NCI-H1048 (cell line): Measurements from ENCODE around the gene PRSS38.

ENCODE experiments used
- DNase-seq: peaks from one replicate; lab custom pipeline; 2025; lab: John Stamatoyannopoulos, UW

The PRSS38 gene

DNA sequence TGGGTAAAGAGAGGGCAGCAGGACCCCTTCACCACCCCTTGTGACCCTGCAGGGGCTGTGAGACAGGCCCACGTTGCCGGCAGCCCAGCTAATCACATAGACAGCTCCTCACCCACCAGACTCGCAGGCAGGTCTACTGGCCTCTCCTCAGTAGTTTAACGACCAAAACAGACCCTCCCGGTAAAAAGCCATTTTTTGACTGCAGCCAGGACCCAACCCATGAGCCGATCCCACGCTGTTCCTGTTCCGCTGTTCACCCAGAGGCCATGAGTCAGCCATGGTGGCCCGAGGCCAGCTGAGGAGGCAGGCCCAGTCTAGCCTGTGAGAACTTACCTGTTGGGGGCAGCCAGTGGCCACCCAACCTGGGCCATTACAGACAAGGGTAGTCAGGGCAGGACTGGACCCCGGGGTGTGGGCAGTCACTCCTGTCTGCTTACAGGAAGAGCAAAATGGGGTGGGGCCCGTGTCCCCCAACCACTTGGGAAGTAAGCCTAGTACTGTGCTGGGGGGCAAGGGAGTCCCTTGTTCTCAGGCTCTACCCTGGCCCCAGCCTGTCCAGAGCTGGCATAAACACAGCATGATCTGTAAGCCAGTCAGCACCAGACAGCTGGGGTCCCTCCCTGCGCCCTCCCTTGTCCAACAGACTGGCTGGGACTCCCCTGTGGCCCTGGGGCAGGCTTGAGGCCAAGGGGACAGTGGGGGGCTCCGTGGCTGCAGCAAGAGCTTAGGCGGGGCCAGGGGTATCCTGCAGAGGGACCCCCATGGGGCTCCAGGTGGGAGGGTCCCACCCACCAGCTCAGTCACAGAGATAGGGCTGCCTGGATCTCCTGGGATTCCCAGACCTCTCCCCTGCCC is 70.4 kb downstream of the PRSS38 start:
- DNase-seq: no peak

DNA sequence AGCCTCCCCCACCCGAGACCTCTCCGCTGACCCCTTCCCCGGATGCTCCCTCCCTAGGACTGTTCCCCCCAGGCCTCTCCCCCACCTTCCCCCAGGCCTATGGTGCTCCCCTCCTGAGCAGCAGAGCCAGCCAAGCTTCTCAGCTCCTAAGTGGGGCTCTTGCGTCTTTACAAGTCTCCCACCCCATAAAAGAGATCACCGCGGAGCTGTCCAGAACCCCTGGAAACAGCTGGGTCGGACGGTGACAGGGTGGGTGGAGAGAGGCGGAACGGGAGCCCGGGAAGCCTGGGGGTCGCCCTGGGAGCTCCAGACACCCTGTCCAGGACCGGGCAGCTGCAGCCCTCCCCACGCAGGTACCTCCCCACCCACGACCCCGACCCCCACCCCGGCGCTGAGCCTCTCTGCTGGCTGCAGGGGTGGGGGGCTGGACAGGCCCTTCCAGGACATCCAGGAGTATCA is 71.1 kb downstream of the PRSS38 start:
- DNase-seq: no peak

- DNase-seq: no peak
These were observed 71.7 kb downstream of the PRSS38 start for GRCh38 chr1:227886993-227887696.

DNA sequence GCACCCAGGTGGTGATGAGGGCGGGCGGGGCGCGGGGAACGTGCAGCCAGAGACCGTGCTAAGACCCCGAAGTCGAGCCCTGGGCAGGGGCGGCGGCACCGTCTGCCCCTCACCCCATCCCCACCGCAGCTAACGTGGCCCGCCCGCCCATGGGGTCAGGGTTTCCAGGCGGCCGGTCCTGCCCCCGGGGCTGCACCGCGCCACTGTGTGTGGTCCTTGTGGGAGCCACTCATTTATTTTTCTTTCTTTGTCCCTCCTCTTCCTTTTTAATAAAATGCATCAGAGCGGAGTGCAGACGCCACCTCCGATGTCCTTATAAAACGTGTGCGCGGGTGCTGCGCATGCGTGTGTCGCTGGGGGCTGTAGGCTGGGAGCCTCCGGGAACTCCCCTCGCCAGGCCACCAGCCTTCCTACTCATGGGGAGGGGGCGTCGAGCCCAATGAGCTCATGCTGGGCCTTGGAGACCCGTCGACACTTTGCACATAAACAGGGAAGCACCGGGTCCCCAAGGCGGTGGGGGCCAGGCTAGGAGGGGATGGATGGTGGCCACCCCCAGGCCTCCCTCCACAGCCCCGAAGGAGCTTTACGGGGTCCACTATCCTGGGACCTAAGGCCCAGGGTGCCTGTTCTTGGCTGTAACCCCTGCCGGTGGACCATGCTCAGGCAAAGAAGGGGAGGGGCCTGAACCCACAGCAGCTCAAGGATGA is 72.4 kb downstream of the PRSS38 start:
- DNase-seq: no peak

- no peak for DNase-seq
These were observed 73.0 kb downstream of the PRSS38 start for GRCh38 chr1:227888404-227889046.

GRCh38 chr1:227889047-227889862 is 73.8 kb downstream of the PRSS38 start:
- no peak for DNase-seq

DNA sequence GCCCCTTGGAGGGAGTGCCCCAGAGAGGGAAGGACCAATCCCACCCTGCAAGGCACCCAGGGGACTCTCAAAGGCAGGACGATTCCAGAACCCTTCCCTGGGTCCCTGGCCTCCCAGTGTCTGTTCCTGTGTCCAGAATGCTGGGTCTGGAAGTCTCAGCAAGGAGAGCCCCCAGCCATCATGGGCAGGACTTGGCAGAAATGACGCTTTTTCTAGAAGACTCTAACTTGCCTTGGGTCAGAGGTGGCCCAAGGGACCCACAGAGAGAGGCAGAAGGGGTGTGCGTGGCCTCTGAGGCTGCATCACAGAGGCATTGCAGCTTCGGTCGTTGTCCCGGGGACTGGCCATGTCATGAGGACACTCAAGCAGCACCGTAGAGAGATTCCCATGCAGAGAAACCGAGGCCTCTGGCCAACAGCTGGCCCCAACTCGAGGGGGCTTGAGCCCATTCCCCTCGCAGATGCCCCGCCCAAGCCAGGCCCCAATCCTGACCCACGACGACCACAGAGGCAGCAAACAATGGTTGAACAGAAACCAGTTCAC is 74.5 kb downstream of the PRSS38 start:
- no peak for DNase-seq

DNA sequence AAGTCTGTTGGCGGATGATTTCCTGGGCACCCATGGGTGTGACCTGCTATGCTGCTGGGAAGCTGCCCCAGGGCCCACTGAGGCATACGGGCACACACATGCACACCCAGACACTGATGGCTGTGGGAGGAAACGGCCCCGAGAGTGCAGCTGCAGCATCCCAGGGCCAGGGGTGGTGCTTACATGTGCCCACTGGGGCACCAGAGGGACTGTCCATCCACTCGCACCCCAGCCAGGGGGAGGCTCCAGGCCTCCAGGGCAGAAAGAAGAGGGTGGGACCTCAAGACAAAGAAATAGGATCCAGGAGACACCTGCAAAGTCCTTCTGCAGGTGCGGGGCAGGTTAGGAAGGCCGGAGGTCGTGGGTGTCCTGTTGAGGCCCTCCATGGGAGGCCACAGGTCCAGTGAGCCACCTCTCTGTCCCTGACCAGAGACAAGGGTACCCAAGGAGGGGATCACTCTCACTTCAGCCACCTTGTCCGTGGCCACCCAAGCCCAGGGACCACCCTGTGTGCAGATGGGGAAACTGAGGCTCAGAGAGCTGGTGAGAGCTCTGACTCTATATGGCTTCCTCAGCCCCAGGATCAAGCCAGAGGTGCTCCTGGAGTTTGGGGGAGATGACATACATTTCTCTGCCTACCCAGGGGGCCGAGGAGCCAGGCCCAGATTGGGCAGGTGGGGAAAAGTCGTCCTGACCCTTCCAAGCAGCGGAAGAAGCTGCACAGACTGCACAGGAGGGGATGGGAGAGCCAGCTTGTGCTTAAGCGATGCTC is 75.2 kb downstream of the PRSS38 start:
- no peak for DNase-seq

GRCh38 chr1:227891223-227891954 is 75.9 kb downstream of the PRSS38 start:
- DNase-seq: no peak

GRCh38 chr1:227891955-227892488 is 76.5 kb downstream of the PRSS38 start:
- DNase-seq: no peak

DNA sequence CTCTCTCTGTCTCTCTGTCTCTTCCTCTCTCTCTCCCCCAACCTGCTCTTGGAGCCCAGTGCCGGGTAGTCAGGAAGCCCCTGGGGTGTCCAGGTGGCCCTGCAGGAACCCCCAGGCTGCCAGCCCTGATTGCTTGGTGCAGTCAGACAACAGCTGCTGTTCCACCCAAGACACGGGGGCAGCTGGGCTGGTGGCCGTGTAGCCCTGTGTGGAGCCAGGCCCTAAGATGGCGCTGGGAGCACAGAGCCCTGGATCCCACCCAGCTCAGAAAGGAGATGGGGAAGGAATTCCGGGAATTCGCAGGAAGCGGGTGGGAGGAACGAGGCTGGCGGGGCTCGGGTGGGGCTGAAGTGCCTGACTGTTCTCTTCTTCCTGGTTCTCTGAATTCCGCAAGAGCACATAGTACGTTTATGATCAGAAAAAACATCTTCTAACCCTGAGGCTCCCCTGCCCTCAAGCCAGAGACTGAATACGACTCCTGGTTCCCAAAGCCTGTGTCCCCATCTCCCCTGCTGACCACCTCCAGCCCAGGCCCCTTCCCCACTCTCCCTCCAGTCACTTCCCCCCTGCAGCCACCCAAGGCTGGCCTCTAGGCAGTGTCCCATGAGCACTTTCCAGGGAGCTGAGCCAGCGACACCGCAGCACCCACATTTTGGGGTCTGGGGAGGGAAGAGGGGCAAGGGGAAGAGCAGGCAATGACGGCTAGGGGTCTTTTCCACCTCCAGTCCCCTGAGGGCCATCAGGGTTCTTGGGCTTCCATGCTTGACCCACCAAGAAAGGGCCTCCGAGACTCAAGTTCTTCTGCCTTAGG is 77.2 kb downstream of the PRSS38 start:
- DNase-seq: no peak

DNA sequence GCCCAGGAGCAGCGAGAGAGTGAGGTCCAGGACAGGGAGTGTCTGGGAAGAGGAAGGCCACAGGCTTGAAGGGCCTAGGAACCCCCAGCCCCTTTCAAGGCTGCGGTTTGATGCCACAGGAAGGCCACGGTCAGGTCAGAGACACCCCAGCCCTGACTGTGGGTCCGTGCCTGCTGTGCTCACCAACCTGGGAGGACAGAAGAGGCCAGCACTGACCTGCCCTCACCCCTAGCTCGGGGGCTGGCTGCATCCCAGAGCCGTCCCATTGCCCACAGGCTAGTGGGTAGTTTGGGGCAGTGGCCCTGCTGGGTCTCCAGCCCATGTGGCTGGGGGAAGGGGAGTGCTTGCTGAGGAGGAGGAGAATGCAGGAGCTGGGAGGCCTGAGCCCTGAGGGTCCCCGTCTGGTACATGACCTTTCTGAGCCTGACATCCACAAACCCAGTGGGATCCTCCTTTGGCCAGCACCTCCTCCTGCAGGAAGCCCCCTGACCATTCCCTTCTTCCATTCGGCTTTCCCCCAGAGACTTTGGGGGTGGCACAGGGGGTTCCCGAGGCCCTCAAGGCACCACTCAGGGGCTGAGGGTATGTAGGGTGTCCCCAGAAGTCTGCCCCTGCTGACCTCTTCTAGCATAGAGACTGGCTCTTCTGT is 77.9 kb downstream of the PRSS38 start:
- DNase-seq: no peak

DNA sequence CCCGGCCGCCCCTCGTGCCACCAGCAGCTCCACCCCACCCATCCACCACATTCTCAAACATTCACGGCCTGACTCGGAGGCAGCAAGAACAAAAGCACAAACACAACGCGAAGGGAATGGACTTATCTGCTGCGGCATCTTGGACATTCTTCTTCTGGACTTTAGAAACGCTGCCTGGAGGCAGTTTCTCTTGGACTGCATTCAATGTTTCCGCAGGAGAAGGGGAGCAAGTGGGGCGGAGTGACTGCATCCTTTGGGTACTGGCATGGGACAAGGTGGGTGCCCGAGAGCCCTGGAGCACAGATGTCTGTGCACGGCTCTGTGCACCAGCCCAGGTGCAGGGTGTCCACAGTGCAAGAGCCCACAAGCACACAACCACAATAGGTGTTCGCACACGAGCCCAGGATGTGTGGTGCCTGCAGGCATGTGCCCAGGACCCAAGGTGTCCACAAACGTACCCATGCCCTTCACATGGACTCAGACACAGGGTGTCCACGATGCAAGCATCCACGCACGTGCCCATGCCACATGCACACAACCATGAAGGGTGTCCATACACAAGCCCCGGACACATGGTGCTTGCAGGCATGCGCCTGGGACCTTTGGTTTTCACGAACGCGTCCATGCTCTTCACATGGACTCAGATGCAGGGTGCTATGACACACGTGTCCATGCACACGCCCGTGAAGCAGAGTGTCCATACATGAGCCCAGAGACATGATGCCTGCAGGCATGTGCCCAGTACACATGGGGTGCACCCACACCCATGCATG is 78.7 kb downstream of the PRSS38 start:
- DNase-seq: no peak

GRCh38 chr1:227894831-227895451 is 79.5 kb downstream of the PRSS38 start:
- DNase-seq: no peak
